SK-MEL-5 (cell line): ENCODE results near the gene PTK6. TPM values are rescaled to one million over a fixed set of nuclear protein-coding genes. Genes with fewer than 3 reads are reported as not detected.

Source experiments
- DNase-seq: peaks from one replicate; pipeline ENCODE4 v3.0.0-alpha.2; 2016; ENCODE audit warnings: low read depth, low spot score
- in situ Hi-C: cut with HindIII; loops from 2 replicates; pipeline ENCODE4 v1.10.0; 2016; ENCODE audit warnings: low sequenced_read_pairs, high pct_unique_total_duplicates, low pct_unique_long_range_greater_than_20kb
- total RNA-seq: library from RNA; depleted of rRNA; stranded (reverse); fragments of >200 nt; shearing (Covaris generic); gene quantifications from 2 replicates; pipeline ENCODE4 v1.2.3, GENCODE V29; 2014

PTK6 gene
- total RNA-seq, 1 experiment from 2014 or later, result not detected

DNA sequence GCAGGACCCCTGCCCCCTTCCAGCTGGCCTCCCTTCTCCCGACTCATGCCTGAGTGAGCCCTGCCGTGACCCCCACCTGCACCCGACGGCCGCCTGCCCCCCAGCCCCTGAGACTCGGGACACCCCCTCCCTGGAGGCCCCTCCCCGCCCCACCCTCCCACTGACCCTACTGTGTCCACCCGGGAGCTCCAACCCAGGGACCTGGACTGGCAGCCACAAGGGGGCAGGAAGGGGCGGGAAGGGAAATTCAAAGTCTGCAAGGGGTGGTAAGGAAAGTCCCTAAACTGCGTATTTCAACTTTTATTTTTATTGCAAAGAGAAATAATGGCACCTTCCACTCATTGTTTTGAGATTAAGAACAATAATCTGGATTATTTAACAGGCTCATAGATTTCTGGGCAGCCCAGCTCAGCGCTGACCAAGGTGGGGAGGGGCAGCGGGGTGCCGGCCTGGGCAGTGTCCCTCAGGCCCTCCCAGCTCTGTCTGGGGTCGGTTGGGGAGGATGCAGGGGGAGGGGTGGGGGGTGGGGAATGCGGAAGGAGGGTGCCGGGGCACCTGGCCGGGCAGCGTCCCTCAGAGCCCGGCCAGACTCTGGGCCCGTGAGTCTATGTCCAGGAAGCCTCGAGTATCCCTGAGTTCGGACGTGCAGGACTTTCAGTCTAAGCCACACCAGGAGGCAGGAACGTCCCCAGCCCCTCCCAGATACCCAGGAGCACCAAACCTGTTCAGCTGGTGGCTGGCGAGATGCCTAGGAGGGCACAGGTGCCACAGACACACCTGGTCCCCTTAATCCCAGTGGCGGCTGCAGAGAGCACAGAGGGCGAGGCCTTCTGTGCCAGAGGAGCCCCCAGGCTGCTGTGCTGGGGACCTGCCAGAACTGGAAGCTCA lies 1.3 kb upstream of the PTK6 start:
- in situ Hi-C loops, result no loop called here
- DNase-seq, result peak; percentile 68

DNA sequence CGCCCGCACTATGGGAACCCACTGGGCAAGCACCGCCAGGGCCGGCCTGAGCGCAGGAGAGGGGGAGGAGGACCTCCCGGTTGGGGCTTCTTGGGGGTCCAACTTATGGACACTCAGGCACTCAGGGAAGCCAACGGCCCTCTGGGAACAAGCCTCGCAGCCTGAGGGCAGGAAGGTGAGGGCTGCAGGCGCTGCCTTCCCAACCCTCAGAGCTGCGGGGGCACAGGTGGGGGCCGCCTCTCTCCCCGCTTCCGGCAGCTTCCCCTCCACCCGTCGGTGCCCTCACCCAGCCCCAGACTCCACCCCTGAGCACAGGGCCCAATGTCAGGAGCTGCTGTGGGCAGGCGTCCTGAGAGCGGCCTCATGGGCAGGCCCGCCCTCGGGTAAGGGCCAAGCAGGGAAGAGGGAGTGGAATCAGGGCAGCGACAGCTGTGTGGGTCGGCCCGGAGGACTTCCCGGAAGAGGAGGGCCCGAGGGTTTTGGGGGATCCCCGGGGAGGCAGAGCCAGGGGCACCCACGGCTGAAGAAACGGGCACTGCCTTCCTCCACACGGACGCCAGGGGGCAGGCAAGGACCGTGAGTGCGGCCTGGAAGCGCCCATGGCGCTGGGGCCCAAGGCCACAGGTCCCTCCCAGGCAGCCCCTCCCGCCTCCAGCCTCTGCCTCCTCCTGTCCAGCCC lies 488 bp upstream of the PTK6 start:
- in situ Hi-C loops, result no loop called here

DNA sequence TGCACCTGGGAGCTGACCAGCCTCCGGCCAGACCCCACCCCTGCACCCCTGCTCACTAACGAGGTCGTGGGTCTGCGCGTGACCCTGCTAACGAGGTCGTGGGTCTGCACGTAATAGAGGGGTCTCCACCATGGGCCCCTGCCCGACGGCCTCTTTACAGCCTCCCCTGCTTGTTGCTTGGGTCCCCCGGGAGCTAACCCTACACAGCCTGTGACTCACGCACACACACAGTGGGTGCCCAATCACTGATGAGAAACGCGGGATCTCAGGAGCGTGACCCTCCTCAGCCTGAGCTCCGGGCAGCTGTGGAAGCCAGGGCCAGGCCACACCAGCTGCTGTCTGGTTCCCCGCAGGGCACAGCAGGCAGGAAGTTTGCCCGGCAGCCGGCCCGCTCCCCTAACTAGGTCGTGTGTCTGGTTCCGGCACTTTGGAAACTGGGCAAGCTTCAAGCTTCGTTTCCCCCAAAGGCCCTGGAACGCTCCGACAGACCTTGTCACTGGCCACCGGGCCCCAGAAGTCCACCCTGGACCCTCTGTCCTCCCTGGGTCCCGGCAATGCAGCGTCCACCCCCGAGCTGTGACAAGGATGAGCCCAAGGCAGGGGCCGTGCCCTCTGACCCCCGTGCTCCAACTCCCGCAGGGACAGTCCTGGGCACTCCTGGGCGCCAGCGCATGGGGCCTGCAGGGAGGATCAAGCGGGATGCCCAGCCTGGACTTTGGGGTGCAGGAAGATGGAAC lies 767 bp downstream of the PTK6 start:
- DNase-seq, result peak; percentile 43
- in situ Hi-C loops, result no loop called here

More for the DNA sequence above, 488 bp upstream of the PTK6 start:
- DNase-seq, result peak; percentile 88

DNA sequence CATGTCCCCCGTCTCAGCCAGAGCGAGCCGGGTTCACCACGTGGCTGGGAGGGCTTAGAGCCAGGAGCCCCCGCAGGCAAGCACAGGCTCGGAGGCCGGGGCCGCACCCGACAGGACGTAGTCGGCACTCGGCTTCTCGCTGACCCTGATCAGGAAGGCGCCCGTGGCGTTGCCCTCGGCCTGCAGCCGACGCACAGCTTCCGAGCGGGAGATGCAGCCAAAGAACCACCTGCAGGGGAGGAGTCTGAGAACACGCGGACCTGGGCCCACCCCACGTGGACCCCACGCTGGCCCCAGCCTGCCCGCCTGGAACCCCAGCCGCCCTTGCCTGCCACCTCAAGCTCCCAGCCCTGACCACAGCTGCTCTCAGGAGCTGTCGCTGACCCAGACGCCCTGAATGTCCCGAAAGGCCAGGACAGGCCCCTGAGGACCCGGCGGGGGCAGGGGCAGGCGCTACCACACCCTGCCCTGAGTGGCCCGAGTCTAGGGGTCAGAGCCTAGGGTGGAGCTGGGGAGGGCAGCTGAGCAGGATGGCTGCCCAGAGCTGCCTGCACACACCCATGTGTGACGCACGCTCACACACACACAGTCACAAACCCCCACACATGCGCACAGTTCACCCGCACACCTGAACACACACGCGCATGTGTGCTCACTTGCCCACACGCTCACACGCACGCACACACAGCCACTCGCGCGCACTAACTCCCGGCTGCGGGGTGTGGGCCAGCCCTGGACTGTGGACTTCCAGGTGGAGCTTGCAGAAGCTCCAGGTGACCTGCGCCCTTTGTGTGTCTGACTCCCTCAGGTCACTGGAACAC lies 2.1 kb downstream of the PTK6 start:
- in situ Hi-C loops, result no loop called here
- no peak for DNase-seq

GRCh38 chr20:63534427-63534830 lies 2.7 kb downstream of the PTK6 start:
- no peak for DNase-seq
- in situ Hi-C loops, result no loop called here

- in situ Hi-C loops, result no loop called here
- no peak for DNase-seq
Observed at GRCh38 chr20:63533871-63534393, 3.2 kb downstream of the PTK6 start.

- in situ Hi-C loops, result no loop called here
- no peak for DNase-seq
Observed at GRCh38 chr20:63533388-63533787, 3.8 kb downstream of the PTK6 start.

- DNase-seq, result no peak
- in situ Hi-C loops, result no loop called here
Observed at GRCh38 chr20:63532449-63532971, 4.7 kb downstream of the PTK6 start.

- in situ Hi-C loops, result no loop called here
- no peak for DNase-seq
Observed at GRCh38 chr20:63531686-63532448, 5.3 kb downstream of the PTK6 start.

- in situ Hi-C loops, result no loop called here
- DNase-seq, result no peak
Observed at GRCh38 chr20:63530788-63531160, 6.4 kb downstream of the PTK6 start.

DNA sequence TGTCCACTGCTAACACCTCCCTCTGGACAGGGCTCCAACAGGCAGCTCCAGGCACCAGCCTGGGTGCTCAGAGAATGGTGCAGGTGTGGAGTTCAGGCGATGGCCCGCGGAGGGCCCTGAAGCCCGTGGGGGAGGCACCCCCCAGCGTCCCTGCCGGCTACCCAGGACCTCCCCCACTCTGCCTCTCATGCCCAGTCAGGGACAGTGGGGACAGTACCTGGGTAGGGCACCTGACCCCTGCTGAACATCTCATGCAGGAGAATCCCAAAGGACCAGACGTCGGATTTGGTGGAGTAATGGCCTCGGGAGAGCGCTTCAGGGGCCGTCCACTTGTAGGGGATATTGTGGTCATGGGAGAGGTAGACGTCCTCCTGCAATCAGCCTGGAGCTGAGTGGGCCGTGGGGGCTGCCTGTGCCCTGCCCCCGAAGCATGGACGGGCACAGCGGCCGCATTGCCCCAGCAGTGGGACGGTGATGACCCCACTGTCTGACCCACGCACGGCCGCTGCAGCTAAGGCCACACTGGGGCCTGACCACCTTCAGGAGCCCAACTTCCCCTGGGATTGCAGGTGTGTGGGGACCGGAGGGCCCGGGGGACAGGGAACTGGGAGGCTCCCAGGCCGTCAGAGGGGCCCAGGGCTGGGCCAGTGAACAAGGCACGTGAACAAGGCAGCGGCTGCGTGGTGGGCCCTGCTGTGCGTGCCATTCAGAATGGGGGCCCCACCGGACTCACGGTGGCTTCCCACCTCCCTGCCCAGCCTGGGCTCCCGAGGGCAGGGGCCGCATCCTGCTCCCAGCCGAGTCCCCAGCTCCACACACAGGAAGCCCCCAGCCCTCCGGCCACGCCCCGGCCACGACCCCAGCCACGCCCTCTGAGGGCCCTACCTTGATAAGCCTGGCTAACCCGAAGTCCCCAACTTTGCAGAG lies 7.1 kb downstream of the PTK6 start:
- in situ Hi-C loops, result no loop called here
- no peak for DNase-seq

DNA sequence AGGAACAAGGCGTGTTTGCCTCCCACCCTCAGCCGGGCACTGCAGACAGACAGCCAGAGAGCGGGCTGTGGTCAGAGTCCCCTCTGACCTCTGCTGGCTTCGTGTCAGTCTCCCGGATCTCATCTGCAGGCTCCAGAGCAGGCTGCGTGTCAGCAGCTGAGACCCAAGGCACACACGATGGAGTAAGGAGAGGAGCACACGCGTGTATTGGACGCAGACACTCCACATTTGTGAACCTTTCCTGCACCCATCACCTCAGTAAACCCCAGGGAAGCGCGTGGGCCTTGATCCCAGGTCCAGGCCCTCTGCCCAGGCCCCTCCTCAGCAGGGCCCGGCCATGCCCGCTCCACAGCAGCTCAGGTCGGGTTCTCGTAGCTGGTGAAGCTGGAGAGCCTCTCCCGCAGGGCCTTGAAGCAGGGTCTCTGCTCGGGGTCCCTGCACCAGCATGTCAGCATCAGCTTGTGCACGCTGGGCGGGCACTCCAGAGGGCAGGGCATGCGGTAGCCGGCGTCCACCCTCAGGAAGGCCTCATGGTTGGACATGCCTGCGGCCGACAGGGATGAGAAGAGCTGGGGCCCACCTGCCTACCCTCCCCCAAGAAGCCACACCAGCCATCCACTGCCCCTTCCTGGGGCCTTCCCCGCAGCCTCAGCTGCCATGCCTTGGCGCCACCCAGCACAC lies 7.9 kb downstream of the PTK6 start:
- in situ Hi-C loops, result no loop called here
- no peak for DNase-seq

DNA sequence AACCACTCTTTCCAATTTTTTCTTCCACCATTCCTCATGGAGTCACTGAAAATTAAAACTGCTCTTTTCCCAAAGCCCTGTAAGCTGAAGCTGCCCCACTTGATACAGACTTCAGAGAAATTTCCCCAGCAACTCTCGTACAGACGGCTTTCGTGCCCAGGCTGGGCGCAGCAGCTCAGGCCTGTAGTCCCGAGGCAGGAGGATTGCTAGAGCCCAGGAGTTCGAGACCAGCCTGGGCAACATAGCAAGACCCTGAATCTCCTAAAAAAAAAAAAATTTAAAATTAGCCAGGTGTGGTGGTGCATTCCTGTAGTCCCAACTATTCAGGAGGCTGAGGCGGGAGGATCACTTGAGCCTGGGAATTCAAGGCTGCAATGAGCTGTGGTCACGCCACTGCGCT lies 10.0 kb downstream of the PTK6 start:
- in situ Hi-C loops, result no loop called here
- DNase-seq, result no peak

DNA sequence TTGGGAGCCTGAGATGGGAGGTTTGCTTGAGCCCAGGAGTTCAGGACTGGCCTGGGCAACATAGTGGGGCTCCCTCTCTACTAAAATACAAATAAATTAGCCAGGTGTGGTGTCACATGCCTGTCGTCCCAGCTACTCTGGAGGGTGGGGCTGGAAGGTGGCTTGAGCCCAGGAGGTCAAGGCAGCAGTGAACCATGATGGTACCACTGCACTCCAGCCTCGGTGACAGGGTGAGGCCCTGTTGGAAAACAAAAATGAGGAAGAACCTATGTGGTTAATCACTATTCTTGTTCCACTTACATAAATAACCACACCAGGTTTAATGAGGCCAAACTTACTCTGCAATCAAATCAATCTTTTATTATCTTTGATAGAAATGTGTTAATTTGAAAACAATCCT lies 11.2 kb downstream of the PTK6 start:
- in situ Hi-C loops, result no loop called here
- no peak for DNase-seq

GRCh38 chr20:63525185-63525584 lies 12.0 kb downstream of the PTK6 start:
- in situ Hi-C loops, result no loop called here
- no peak for DNase-seq
